Chondrocyte (in vitro differentiated cells): ENCODE results near the gene PLCXD1. TPM values are rescaled to one million over a fixed set of nuclear protein-coding genes. Genes with fewer than 3 reads are reported as not detected.

Source experiments
- DNase-seq: peaks from one replicate; pipeline ENCODE4 v3.0.0; 2021; ENCODE audit warnings: mixed read lengths, low spot score
- H3K27ac Mint-ChIP-seq: one replicate; pipeline ENCODE4 v1.8.0; 2021; ENCODE audit warnings: mild to moderate bottlenecking, moderate library complexity, mixed read lengths; ENCODE audit not compliant: unreplicated experiment
- H3K27me3 Mint-ChIP-seq: 2 replicates; pipeline ENCODE4 v1.8.0; 2021; ENCODE audit warnings: low read depth, mixed read lengths
- H3K36me3 Mint-ChIP-seq: 2 replicates; pipeline ENCODE4 v1.8.0; 2021; ENCODE audit warnings: low read depth, mixed read lengths
- H3K4me1 Mint-ChIP-seq: 2 replicates; pipeline ENCODE4 v1.8.0; 2021; ENCODE audit warnings: low read depth, mild to moderate bottlenecking, mixed read lengths
- H3K4me3 Mint-ChIP-seq: one replicate; pipeline ENCODE4 v1.8.0; 2021; ENCODE audit warnings: mild to moderate bottlenecking, moderate library complexity, mixed read lengths; ENCODE audit not compliant: unreplicated experiment
- H3K9me3 Mint-ChIP-seq: 2 replicates; pipeline ENCODE4 v1.8.0; 2021; ENCODE audit warnings: low read depth, mixed read lengths
- CTCF ChIP-seq: fragments of 200-600 bp; sonication (generic); IDR thresholded peaks from 2 replicates; pipeline ENCODE4 v1.5.0; 2021; ENCODE audit warnings: antibody characterized with exemption, mild to moderate bottlenecking, moderate library complexity
- total RNA-seq: library from RNA; stranded (reverse); gene quantifications from 3 replicates; pipeline ENCODE4 v1.2.1, GENCODE V29; 2021

PLCXD1 gene
- total RNA-seq, 1 donor from 2014 or later, result 6.8 TPM

- Mint-ChIP-seq H3K27ac (no peak overlapping the region), H3K4me1 (no peaks in the 10 kb centered on the region), H3K27me3 (no peaks in the 10 kb centered on the region), H3K36me3 (peaks cover 24% of the 10 kb centered on the region), H3K9me3 (peaks cover 6% of the 10 kb centered on the region), H3K4me3 (no peak overlapping the region)
- no peak for TF ChIP-seq CTCF
- peak; percentile 75 for DNase-seq
Measured at GRCh38 chrX:337331-337831, 56.2 kb downstream of the PLCXD1 start.

- Mint-ChIP-seq H3K4me3 (no peak overlapping the region), H3K27me3 (no peaks in the 10 kb centered on the region), H3K27ac (no peak overlapping the region), H3K9me3 (peaks cover 6% of the 10 kb centered on the region), H3K36me3 (peaks cover 24% of the 10 kb centered on the region), H3K4me1 (no peaks in the 10 kb centered on the region)
- peak; percentile 94 for DNase-seq
- no peak for TF ChIP-seq CTCF
Measured at GRCh38 chrX:338281-338835, 57.2 kb downstream of the PLCXD1 start.

- Mint-ChIP-seq H3K27ac (no peak overlapping the region), H3K4me3 (no peak overlapping the region), H3K4me1 (no peaks in the 10 kb centered on the region), H3K27me3 (no peaks in the 10 kb centered on the region), H3K36me3 (peaks cover 24% of the 10 kb centered on the region), H3K9me3 (peaks cover 6% of the 10 kb centered on the region)
- no peak for TF ChIP-seq CTCF
- DNase-seq, result peak; percentile 92
Measured at GRCh38 chrX:338836-339400, 57.7 kb downstream of the PLCXD1 start.

GRCh38 chrX:340121-340520 is 58.9 kb downstream of the PLCXD1 start:
- DNase-seq, result no peak
- H3K36me3 Mint-ChIP-seq, result peaks cover 24% of the 10 kb centered on the region
- no peaks in the 10 kb centered on the region for H3K27me3 Mint-ChIP-seq

More at GRCh38 chrX:340121-340520, 58.9 kb downstream of the PLCXD1 start:
- Mint-ChIP-seq H3K27ac (no peak overlapping the region), H3K4me1 (no peaks in the 10 kb centered on the region), H3K4me3 (no peak overlapping the region), H3K9me3 (peaks cover 6% of the 10 kb centered on the region)
- TF ChIP-seq CTCF, result no peak
